ENCODE measurements around the gene KCNIP1. TPM values are rescaled to one million over a fixed set of nuclear protein-coding genes. Genes with fewer than 3 reads are reported as not detected.

Gene KCNIP1
- total RNA-seq, 4 donors from 2014 or later = not detected

GRCh38 chr5:170468633-170469285 lies 35.1 kb upstream of the KCNIP1 start:
- Histone ChIP-seq H3K27me3 (no peaks in the 10 kb centered on the region), H3K4me3 (no peak overlapping the region), H3K9me3 (no peaks in the 10 kb centered on the region), H3K4me1 (no peaks in the 10 kb centered on the region), H3K36me3 (no peaks in the 10 kb centered on the region), H3K27ac (no peak overlapping the region)
- no peak for DNase-seq
- TF ChIP-seq POLR2A (IDR thresholded peaks at IDR 0.05) (no peak), CTCF (IDR thresholded peaks at IDR 0.05) (no peak)

- H3K9me3 ChIP-seq = no peaks in the 10 kb centered on the region
- TF ChIP-seq CTCF (IDR thresholded peaks at IDR 0.05) = no peak
- no peak for TF ChIP-seq POLR2A (IDR thresholded peaks at IDR 0.05)
- H3K4me1 ChIP-seq = no peaks in the 10 kb centered on the region
- H3K27ac ChIP-seq = no peak overlapping the region
- no peaks in the 10 kb centered on the region for H3K27me3 ChIP-seq
- no peak overlapping the region for H3K4me3 ChIP-seq
- H3K36me3 ChIP-seq = no peaks in the 10 kb centered on the region
- no peak for DNase-seq
Measured at GRCh38 chr5:170469414-170469813, 34.4 kb upstream of the KCNIP1 start.

- Histone ChIP-seq H3K27me3 (no peaks in the 10 kb centered on the region), H3K36me3 (no peaks in the 10 kb centered on the region), H3K9me3 (no peaks in the 10 kb centered on the region), H3K27ac (no peak overlapping the region), H3K4me1 (no peaks in the 10 kb centered on the region), H3K4me3 (no peak overlapping the region)
- TF ChIP-seq POLR2A (IDR thresholded peaks at IDR 0.05) = no peak
- no peak for TF ChIP-seq CTCF (IDR thresholded peaks at IDR 0.05)
- no peak for DNase-seq
Measured at GRCh38 chr5:170470275-170470674, 33.5 kb upstream of the KCNIP1 start.

- no peaks in the 10 kb centered on the region for H3K36me3 ChIP-seq
- TF ChIP-seq CTCF (IDR thresholded peaks at IDR 0.05) (no peak), POLR2A (IDR thresholded peaks at IDR 0.05) (no peak)
- H3K27ac ChIP-seq = no peak overlapping the region
- no peak overlapping the region for H3K4me3 ChIP-seq
- no peaks in the 10 kb centered on the region for H3K9me3 ChIP-seq
- no peak for DNase-seq
- no peaks in the 10 kb centered on the region for H3K27me3 ChIP-seq
- H3K4me1 ChIP-seq = no peaks in the 10 kb centered on the region
Measured at GRCh38 chr5:170470808-170471404, 32.9 kb upstream of the KCNIP1 start.

GRCh38 chr5:170471551-170472178 lies 32.2 kb upstream of the KCNIP1 start:
- Histone ChIP-seq H3K4me3 (no peak overlapping the region), H3K27ac (no peak overlapping the region), H3K4me1 (no peaks in the 10 kb centered on the region), H3K9me3 (no peaks in the 10 kb centered on the region), H3K27me3 (no peaks in the 10 kb centered on the region), H3K36me3 (no peaks in the 10 kb centered on the region)
- DNase-seq = no peak
- TF ChIP-seq CTCF (IDR thresholded peaks at IDR 0.05) = no peak
- no peak for TF ChIP-seq POLR2A (IDR thresholded peaks at IDR 0.05)
